Fibroblast of lung (primary cell): ENCODE results near the gene NR2F1-AS1.

Source experiments
- CTCF ChIP-seq, 2 donors: IDR thresholded peaks in 1 of 2; conservative IDR thresholded peaks in 1 of 2; 1 replicate in 1 of 2; 2 replicates in 1 of 2; pipeline ENCODE4 v1.5.1; 2011 to 2012; ENCODE audit warnings: low read length in 2 of 2, control low read depth in 1 of 2, inconsistent platforms in 1 of 2, low read depth in 1 of 2, mild to moderate bottlenecking in 1 of 2
- EZH2 ChIP-seq: IDR thresholded peaks from 2 replicates; pipeline ENCODE4 v1.5.1; 2012; ENCODE audit warnings: low read length, control low read depth, mild to moderate bottlenecking; ENCODE audit errors: missing control alignments

- TF ChIP-seq CTCF (conservative IDR thresholded peaks at IDR 0.05 in 1 of 2, IDR thresholded peaks at IDR 0.05 in 1 of 2; ENCODE audit: low read depth in 1 of 2, low read length in 2 of 2) (no peak), EZH2 (no peak)
These were observed 35.1 kb downstream of the NR2F1-AS1 start for GRCh38 chr5:93545872-93546271.
